Tongue (tissue), 2 donors: Measurements from ENCODE around the gene COG6. TPM values are rescaled to one million over a fixed set of nuclear protein-coding genes. Genes with fewer than 3 reads are reported as not detected.

Experiments
- DNase-seq: peaks from one replicate; pipeline ENCODE4 v3.0.0-alpha.2; 2015
- total RNA-seq: library from RNA; depleted of rRNA; stranded (reverse); fragments of >200 nt; gene quantifications from one replicate; pipeline ENCODE4 v1.2.3, GENCODE V29; 2014

The COG6 gene
- total RNA-seq, 1 donor from 2014 or later: 44.0 TPM

GRCh38 chr13:39682310-39682709 lies 26.8 kb downstream of the COG6 start:
- no peak for DNase-seq

GRCh38 chr13:39682788-39683187 lies 27.3 kb downstream of the COG6 start:
- DNase-seq: no peak

GRCh38 chr13:39684531-39685137 lies 29.2 kb downstream of the COG6 start:
- DNase-seq: peak; percentile 59

GRCh38 chr13:39685652-39686051 lies 30.2 kb downstream of the COG6 start:
- no peak for DNase-seq

GRCh38 chr13:39688278-39688677 lies 32.8 kb downstream of the COG6 start:
- no peak for DNase-seq

GRCh38 chr13:39688699-39689405 lies 33.4 kb downstream of the COG6 start:
- no peak for DNase-seq

- DNase-seq: no peak
Observed at GRCh38 chr13:39692660-39693438, 37.4 kb downstream of the COG6 start.

GRCh38 chr13:39699274-39699673 lies 43.8 kb downstream of the COG6 start:
- no peak for DNase-seq

- no peak for DNase-seq
Observed at GRCh38 chr13:39712626-39713025, 57.2 kb downstream of the COG6 start.

- peak; percentile 23 for DNase-seq
Observed at GRCh38 chr13:39729156-39729555, 73.7 kb downstream of the COG6 start.

- DNase-seq: no peak
Observed at GRCh38 chr13:39734952-39735351, 79.5 kb downstream of the COG6 start.

- no peak for DNase-seq
Observed at GRCh38 chr13:39737047-39737446, 81.6 kb downstream of the COG6 start.

- DNase-seq: no peak
Observed at GRCh38 chr13:39740761-39741160, 85.3 kb downstream of the COG6 start.

- DNase-seq: no peak
Observed at GRCh38 chr13:39748961-39749360, 93.5 kb downstream of the COG6 start.

- DNase-seq: no peak
Observed at GRCh38 chr13:39749528-39749927, 94.1 kb downstream of the COG6 start.

GRCh38 chr13:39751805-39752204 lies 96.3 kb downstream of the COG6 start:
- no peak for DNase-seq

GRCh38 chr13:39760521-39760920 lies 105.1 kb downstream of the COG6 start:
- no peak for DNase-seq

- DNase-seq: peak; percentile 93
Observed at GRCh38 chr13:39765801-39766463, 110.5 kb downstream of the COG6 start.

- DNase-seq: peak; percentile 83
Observed at GRCh38 chr13:39766464-39767158, 111.1 kb downstream of the COG6 start.

GRCh38 chr13:39767791-39768517 lies 112.5 kb downstream of the COG6 start:
- peak; percentile 51 for DNase-seq

GRCh38 chr13:39768962-39769361 lies 113.5 kb downstream of the COG6 start:
- peak; percentile 34 for DNase-seq
